GF-D8 (cell line): ENCODE data around the gene RBM33.

ENCODE experiments used
- DNase-seq: peaks from one replicate; lab custom pipeline; 2025; lab: John Stamatoyannopoulos, UW

RBM33 gene

DNA sequence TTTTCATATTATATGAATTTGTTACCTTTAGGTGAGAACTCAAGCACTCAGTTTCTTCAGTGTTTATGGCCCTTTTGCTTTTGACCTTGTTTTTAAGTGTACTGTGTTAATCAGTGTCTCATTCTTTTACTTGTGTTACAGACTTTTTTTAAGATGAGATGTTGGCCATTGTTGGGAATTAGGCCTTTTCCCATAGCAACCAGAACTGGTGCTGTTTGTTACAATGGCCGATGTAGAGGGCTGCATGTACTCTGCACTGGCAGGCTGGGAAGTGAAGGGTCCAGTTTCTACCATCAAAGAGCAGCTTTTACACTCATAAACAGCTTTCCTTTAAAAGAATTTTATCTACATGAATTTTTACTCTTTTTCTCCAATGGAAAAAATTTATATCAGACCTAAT lies 102.7 kb downstream of the RBM33 start:
- no peak for DNase-seq

DNA sequence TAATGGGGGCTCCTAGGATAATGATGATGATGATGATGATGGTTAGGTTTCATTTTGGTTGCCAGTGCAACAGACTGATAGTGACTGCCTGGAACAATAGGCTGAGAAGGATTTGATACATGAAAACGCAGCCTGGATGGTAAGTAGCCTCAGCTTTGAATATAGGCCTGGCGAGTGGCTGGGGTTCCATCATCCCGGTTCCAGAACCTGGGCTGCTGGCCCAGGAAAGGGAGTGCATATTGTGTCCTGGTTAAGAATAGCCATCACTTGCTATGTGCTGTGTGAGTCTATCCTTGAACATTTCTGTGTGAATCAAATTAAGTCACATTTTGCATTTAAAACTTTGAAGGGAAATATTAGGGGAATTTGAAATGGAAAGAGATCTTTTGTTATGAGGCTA lies 105.1 kb downstream of the RBM33 start:
- no peak for DNase-seq

DNA sequence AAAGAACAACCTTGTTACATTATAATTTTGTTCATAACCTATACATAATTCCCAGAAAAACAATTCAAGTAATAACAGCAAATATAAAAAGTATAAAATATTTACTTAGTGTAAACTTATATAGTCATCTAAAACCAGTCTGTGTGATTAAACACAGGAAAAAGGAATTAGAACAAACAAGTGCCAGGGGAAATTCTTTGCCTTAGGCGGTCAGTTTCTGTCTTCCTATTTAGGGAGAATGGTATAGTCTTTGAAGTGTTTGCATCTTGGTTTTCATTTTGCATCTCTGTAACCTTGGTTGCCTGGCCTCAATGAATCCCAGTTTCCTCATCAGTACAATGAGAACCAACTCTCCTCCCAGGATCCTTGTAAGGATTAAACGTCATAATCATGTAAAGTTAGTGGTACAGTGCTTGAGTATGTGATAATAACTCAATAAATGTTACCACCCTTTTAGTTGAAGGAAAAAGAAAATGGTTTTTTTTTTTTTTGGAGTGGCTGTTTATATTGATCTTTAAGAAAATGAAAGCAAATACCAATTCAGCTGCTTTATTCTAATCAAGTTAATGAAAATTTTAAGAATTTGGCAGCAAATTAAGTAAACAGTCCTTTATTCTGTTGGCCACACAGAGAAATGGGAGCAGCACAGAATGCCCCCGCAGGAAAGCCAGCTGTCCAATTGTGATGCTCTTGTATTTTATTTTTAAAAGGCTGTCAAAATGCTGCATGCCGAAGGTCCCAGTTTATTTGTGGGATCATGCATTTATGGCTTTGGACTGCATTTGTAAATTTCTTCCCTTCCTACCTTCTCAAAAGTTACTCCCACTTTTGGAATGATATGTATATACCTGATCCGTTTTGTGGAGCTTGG lies 106.0 kb downstream of the RBM33 start:
- no peak for DNase-seq

DNA sequence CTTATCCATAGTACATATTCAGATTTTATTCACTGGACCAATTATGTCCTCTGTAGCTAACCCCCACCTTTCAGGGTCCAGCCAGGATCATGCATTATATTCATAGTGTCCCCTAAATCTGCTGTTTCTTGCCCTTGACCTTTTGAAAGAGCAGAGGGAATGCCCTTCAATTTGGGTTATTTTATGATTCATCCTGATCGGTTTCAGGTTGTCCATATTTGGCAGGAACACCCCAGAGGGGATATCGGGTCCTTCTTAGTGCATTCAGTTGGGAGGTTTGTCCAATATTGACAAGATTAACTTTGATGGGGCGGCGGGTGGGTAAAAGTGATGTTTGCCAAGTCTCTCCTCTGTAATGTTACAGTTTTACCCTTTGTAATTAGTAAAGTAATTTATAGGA lies 106.9 kb downstream of the RBM33 start:
- no peak for DNase-seq

DNA sequence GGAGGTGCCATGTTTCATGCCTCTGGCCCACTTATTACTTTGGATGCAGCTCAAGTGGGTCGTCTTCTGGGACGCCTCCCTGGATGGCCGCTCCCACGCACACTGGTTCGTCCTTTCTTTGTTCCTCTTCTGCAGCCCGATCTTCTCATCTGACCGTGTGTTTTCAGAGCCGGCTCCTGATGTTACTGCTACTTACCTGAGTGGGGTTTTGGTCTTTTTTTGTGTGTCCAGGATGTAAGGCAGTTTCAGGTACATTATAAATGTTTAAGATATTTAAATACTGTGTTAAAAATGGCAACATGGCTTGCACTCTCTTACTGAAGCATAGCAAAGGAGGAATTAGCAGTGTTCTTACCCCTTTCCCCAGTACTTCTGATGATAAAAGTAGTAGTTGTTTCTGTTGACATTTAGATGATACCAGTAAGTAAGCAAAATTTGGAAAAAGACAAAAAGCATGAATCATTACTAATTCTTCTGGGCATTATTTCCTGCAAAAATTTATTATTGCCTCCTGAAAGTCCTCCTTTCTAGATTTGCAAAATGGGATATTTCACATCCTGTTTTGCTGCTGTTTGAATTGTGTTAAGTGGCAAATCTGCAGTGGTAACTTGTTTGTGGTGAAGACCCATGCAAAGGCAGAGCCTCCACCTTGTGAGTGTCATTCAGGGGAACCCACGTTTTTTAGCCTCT lies 108.4 kb downstream of the RBM33 start:
- DNase-seq: no peak

DNA sequence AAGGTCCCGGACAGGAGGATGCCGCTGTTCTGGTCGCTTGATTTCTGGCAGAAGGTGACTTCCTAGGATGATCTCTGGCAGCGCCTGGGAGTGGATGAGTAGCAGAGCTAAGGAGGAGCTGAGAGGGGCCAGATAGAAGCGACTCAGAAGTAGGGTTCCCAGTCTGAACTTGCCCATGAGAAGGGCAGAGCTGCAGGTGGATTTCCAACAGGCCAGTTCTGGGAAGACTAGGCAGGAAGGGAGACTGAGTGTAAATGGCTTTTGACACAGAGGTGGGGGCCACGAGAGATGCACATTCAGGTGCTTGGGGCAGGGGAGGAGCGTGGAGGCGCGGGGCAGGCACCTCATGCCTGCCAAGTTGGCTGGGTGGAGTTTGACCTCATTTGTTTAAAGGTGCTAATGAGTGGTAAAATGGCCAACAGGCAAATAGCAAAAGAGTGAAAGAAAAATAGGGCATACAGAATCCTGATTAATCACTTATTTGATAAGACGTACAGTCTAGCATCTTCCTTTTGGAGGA lies 109.0 kb downstream of the RBM33 start:
- no peak for DNase-seq

DNA sequence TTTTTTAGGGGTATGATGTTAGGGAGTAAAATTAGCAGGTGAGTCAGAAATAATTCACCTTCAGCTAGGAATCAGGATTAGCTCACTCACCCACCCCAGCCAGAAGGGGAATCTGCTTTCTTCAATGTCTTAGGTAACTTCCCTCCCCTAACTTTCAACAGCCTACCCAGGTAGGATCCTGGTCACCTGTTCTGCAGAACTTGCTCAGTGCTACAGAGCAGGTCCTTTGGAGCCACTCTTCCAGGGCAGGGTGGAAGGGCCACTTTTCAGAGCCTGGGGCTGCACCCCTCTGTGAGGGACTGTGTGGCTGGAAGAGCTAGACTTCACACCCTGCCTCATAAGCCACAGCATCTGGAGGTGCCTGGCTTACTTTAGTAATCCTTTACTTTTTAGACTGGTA lies 109.7 kb downstream of the RBM33 start:
- DNase-seq: no peak

DNA sequence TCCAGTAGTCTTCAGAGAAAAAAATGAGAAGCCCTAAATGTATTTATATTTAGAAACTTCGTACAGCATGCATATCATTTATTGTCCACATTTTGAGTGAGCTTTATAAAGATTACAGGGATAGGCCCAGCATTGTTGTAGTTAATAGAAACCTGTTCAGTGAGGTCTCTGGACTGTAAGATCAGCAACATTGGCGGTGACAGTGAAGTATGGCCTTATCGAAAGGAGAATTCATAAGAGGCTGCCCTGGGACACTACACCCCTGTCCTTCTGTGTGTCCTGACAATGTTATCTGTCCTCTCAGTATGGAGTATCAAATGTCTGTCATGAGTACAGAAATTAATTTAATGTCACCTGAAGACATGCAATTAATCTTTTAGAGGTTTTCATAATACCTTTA lies 110.6 kb downstream of the RBM33 start:
- DNase-seq: no peak

DNA sequence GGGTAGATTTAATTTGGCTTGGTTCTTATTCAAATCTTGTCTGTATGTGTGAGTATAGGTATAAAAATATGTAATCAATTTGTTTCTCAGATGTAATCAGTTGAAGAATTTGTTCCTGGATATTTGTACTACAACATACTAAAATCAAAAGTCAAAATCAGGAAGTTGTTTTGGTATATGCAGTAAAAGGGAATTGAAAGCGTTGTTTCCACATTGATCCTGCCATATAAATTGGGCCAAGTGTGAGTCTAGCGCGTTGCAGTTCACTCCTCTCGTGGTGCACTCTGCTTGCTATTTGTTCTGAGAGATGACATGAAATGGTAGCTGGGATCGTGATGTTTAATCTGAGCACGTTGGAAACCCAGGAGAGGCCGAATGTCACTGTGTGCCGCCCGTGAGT lies 111.9 kb downstream of the RBM33 start:
- DNase-seq: no peak

DNA sequence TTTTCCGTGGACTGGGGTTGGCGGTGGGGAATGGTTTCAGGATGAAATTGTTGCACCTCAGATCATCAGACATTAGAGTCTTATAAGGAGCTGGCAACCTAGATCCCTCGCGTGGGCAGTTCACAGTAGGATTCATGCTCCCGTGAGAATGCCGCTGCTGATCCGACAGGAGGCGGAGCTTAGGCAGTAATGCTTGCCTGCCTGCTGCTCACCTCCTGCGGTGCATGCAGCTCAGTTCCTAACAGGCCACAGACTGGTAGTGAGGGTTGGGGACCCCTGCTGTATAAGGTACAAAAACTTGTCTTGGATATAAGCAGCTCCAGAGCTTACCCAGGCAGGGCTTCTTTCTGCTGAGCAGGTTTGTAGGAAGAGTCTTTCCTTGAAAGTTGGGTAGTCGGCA lies 113.9 kb downstream of the RBM33 start:
- DNase-seq: no peak

DNA sequence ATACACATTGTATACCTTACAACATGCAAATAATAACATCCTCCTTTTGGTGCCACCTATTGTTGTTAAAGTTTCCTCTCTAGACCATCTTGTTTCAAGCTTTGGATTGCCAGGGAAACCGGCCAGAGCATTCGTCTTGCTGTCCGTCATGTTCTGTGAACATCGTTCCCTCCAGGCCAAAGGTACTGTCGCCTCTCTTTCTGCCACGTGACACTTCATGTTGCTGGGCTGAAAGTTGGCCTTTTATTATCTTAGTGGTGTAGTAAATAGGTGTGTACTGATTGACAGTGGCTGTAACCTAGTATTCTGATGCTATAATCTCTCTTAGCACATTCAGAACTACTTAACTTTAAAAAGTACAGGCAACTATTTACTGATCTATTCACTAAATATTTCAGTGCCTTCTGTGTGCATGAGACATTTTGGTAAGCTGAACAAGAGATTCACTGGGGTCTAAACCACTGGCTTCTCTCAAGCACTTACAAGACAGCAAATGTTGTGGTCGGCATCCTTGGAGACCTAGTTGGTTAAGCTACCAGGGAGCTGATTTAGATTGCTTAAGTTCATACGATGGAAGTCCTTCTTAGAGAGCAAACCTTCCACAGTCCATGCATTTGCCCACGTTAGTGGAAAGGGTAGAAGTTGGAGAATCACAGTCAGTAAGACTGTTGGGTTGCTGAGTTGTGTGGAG lies 115.4 kb downstream of the RBM33 start:
- no peak for DNase-seq

DNA sequence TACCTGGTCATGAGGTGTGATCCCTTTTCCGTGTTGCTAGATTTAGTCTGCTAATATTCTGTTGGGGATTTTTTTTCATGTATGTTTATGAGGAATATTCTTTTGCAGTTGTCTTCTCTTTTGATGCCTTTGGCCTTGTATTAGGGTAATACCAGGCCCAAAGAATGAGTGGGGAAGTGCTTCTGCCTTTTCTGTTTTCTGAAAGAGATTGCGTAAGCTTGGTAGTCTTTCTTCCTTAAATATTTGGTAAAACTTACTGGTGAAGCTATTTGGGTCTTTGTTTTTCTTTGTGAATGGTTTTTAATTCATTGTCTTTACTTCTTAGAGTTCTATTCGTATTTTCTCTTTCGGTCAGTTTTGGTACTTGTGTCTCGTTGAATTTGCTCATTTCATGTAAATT lies 116.7 kb downstream of the RBM33 start:
- DNase-seq: peak; percentile 41

DNA sequence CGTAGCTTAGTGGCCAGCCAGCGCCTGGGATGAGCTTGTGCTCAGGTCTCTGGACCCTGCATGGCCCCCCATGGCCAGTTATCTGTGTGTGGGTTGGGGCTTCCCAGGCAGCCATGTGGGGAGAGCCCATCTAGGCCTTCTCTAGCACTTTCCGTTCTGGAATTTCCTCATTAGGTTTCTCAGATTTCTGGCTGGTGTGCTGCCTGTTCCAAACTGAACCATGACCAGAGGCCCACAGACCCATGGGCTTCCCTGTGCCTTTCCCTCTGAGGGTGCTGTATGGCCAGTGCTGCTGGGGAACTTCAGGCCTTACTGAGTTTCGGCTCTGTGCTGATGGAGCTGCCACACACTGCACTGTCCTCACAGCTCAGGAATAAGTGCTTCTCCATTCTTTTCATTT lies 117.6 kb downstream of the RBM33 start:
- no peak for DNase-seq

DNA sequence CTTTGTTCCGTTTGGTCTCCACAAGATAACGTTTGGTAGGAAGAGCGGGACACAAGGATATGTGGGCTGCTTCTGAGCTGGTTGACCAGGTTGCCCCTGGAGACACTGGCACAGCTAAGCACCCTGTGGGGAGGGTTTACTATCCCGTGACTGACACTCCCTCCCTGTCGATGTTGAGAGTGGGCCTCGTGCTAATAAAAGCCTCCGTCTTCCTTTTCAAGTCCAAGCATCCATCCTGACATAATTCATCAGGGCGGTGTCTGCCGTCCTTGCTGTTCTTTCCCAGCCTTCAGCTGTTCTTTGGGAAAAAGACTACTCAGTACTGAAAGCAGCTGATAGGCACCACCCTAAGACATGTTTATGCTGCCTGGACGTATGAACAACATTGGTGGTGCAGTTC lies 118.2 kb downstream of the RBM33 start:
- no peak for DNase-seq

DNA sequence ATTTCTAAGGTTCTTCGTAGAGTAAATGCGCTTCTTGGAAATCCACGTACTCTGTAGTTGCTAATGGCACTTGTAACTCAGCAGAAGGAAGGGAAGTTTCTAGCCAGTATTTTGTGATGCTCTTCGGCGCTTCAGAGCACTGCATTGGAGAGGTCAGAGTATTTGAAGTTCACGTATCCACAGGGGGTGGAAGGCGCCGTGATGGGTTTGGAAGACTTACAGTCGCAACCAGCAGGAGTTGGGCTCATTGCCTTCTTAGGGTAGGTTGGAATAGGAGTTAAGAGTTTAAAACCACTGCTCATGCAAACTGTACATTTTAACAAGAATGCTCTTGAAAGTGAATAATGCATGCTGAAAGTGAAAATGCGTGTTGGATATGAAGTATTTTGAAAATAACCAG lies 118.7 kb downstream of the RBM33 start:
- no peak for DNase-seq

DNA sequence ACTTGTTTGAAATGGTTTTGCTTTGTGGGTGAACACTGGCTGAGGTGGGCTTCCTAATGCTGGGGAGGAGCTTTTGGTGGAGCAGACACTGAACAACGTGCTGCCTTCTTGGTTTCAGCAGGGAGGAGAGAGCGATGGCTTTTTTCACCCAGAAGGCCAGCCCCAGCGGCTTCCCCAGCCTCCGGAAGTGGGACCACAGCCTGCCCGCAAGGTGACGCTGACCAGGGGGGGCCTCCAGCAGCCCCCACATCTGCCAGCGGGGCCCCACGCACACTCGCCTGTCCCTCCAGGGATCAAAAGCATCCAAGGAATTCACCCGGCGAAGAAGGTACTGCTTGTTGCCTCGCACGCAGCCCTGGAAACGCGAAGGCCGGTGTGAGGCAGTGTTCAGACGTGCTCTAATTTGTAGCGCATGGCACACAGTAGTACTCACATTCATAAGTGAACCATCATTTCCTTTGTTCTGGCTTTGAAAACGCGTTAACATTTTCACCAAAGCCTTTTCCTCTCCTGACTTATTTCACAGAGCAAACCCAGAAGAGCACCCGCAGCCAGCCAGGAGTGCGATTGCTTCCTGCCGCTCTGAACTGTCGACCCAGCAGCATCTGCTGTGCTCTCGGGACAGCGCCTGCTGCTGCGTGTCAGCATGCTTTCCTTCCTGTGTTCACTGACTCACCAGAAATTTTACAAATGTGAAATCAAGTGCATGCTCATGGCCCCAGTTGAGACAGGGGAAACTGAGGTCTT lies 119.4 kb downstream of the RBM33 start:
- DNase-seq: peak; percentile 63

DNA sequence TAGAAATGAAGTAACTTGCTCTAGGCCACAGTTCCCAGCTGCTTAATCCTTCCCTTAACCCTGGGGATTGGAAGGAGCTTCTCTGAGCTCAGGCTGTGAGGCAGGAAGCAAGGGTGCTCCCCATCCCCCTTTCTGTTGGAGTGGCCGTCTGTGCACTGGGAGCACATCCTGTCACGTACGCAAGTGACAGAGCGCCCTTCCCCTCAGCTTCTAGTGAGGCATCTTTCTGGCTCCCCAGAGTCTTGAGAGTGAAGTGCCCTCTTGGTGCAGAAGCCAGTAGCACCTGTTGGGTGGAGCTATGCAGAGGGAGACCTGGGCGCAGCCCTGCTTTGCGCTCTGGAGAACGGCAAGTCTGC lies 120.0 kb downstream of the RBM33 start:
- no peak for DNase-seq

DNA sequence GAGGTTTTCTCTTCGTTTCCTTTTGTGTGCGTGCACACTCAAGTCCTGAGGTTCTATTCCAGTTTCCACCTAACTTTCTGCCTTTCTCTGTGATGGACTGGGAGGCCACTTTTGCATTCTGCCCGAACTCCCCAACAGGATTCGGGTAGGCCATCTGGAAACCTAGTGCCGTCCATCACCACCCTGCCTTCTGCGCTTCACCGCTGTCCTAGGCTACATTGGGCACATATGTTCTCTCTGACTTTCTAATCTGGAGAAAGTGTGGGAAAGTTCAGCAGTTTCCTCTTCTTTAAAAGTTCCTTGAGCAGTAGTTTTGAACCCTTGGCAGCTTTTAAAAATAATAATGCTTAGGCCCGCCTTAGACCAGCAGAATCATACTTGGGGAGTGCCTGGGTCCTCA lies 121.0 kb downstream of the RBM33 start:
- DNase-seq: no peak

DNA sequence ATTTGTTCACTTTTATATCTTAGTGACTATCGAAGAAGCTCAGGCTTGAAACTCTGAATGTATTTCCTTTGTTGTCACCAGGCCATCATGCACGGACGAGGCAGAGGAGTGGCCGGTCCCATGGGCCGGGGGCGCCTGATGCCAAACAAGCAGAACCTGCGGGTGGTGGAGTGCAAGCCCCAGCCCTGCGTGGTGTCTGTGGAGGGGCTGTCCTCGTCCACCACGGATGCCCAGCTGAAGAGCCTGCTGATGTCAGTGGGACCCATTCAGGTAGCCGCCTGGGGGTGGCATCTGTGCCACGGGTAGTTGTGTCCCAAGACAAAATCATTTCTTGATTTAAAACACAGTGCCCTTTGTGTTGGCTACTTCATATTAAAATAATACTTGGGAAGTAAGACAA lies 121.9 kb downstream of the RBM33 start:
- DNase-seq: no peak

DNA sequence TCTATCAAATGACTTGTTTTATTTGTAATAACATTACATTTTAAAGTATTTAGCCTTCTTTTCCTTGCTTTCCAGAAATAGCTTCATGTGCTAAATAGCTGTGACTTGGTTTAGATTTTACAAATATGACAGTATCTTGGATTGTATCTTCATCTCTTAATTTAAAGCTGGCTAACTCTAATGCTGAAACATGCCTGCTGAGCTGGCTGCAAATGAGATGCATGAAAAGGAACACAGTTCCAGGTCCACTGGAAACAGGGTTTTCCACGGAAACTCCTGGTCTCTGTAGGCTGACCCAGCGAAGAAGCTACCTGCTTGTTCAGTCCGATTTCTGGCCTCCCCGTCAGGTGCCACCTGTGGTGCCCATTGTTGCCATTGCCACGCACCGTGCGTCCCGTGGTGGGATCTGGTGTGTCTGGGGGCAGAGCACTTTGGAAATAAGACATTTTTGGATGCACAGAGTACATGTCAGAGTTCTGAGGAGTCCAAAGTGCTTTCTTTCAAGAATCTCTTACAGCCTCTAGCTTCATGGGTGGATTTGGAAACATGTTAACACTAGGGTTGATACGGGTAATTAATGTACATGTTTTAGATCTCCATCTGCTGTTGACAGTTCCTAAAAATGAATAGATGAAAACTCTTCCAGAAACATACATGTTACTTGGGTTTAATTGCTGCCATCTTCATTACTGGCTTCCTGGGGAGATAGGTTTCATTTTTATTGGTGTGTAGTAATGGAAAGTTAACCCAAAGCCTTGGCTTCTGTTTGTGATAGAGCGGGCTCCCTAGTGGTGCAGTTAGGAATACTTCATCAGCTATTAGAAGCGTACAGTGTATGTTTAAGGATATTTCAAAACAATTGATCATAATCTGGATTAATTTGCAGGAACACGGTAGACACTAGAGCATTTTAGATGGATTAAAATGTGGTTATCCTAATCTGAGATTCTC lies 122.8 kb downstream of the RBM33 start:
- no peak for DNase-seq

DNA sequence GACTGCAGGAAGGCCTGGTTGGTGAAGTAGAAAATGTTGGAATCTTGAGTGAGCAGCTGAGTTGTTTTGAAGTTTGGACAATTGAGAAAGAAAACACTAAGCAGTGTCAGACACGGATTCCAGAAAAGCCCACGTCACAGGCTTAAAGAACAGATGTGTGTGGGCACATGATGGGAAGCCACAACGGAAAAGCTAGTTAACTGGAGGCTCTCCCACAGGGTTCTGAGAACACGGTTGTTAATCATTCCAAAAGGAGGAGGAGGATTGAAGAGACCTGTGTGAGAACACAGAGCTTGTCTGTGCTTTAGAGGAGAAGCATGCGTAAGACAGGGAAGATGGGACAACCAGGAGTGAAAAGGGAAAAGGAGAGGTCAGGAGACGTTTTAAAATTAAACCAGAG lies 125.2 kb downstream of the RBM33 start:
- peak; percentile 36 for DNase-seq
